ENCODE data around the gene TMEM179.

The TMEM179 gene

GRCh38 chr14:104542871-104543830, 61.4 kb downstream of the TMEM179 start:
- no peak for DNase-seq (ENCODE audit: low read depth)

- DNase-seq (ENCODE audit: low read depth) = no peak
These were observed 62.6 kb downstream of the TMEM179 start for GRCh38 chr14:104541905-104542465.
